ENCODE measurements around the gene OSBP2.
"Not testable (repeated sequence)": the region's sequence is repeated elsewhere in the genome, so short reads cannot be mapped to it uniquely, and the experiment has no call there.

The OSBP2 gene

DNA sequence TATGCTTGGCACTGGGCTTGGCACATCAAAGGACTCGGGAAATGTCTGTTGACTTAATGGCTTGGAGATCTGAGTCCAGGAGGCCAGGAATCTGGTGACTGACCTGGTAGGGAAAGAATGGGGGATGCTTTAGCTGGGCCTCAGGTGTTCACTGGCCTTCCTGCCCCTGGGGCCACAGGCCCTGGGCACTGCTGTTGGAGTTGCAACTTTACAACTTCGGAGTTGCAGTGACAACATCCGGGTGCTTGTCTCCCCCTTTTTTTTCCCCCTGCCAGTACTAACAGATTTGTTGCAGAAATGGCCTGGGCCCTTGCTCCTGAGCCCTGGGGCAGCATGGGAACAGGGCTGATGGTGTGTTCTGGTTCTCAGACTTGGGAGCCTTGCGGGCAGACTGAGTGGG is 23.8 kb downstream of the OSBP2 start:
- no peak for DNase-seq (ENCODE audit: low spot score)

DNA sequence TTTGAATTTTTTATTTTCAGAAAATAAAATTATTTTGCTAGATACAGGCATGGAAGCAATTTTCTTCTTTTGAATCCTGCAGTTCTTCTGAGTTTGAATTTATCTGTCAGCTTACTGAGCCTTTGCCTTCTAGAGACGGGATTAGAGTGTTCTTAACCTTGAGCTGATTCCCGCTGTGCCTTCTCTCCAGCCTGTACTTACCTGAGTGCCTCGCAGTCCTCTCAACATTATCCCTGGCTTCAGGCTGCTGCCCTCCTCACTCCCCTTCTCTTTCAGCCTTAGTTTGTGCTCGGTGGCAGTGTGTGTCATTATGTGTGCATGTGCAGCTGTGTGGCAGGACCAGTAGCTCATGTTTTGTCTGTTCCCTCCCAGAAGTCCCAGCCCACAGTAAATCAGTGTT is 24.3 kb downstream of the OSBP2 start:
- DNase-seq (ENCODE audit: low spot score): no peak

DNA sequence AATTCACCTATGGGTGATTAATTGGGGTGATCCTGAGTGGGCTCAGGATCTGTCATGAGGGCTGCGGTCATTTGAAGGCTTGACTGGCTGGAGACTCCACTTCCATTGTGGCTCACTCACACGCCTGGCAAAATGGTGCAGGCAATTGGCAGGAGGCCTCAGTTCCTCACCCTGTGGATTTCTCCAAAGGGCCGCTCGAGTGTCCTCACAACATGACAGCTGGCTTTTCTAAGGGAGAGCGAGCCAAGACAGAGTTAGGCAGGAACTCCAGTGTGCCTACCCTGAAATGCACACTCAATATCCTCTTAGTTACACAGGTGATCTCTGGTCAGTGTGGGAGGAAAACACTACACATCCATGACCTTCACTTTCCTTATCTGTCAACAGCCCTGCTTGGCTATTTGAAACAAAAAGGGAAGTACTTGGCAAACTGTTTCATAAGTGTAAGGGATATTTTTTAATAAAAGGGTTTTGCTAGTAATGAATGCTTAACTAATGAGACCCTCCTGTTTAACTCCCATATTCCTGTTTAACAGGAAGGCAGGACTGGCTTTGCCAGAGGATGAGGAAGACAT is 25.7 kb downstream of the OSBP2 start:
- DNase-seq (ENCODE audit: low spot score): no peak

DNA sequence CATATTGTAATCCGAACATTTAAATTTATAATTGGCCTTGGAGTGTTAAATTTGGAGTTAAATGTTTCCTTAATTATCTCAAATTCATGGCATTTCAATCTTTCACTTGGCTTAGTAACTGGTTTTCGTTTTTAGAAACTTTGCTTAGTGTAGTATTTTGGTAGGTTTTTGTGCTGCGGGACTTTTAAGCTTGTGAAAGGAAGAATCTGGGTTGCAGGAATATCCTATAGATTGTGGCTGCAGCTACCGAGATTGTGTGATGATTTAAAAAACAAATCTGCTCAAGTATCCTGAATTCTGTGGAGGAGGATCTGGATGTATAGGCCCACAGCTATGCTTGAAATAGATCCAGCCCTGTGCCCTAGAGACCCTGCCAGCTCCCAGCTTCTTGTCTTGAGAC is 27.1 kb downstream of the OSBP2 start:
- no peak for DNase-seq (ENCODE audit: low spot score)

DNA sequence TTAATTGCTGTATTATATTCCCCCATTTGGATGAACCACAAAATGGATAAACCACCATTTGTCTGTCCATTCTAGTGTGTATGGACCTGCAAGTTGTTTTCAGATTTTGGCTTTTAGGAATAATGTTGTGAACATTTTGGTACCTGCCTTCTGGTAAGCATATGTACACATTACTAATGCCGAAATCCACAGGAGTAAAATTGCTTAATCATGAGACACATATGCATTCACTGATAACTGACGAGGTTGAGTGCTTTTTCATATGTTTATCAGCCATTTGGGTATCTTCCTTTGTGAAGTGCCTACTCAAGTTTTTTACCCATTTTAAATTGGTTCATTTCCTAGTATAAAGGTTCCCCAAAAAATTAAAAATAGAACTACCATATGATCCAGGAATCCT is 34.2 kb downstream of the OSBP2 start:
- DNase-seq (ENCODE audit: low spot score): no peak

DNA sequence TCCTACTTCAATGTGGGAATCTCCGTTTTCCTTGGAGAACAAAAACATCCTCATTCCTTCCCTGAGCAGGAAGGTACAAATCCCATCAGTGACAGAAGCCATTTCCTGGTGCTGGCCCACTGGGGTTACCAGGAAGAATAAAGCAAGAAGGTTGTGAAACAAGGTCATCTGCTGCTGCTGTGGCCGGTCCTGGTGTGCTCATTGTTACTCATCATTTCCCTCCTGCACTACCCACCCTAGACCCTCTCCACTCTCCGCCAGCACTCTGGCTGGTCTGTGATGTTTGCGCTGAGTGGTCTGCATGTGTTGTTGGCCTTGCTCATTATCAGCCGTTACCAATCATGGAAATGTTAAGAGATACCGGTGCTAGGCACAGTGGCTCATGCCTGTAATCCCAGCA is 37.0 kb downstream of the OSBP2 start:
- no peak for DNase-seq (ENCODE audit: low spot score)

DNA sequence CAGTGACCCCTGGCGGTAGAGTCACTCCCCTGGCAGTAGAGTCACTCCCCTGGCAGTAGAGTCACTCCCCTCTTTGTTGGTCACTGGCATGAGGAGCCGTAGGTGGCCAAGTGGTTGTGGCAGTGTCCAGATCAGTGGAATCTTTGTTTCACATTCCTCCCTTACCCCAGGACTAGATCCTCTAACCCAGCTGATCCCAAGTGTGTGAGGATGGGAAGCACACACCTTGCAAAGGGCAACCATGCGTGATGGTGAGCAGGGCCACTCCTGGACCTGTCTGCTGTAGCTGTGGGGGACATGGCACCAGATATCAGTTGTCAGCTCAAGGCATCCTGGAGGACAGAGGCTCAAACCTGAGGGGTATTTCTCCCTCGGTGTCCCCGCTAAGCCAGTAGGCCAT is 37.8 kb downstream of the OSBP2 start:
- no peak for DNase-seq (ENCODE audit: low spot score)

DNA sequence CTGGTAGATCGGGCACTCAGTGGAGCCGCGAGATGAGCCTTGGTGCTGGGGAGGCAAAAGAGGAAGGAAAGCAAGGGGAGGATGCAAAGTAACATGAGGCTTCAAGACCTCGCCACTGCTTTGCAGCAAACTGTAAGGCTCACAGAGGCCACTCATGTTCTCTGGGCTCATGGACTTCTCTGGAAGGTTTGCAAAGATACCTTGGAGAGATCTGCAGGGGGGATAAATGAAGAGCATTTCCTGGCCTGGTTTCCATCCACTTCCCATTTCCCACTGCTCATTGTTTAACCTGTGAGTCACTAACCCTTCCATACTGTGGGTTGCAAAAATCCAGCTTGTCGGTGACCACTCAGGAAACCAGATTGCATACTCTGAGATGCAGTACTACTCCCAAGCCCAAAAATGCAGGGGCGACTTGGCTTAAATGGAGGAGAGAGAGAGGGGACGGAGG is 38.5 kb downstream of the OSBP2 start:
- no peak for DNase-seq (ENCODE audit: low spot score)

DNA sequence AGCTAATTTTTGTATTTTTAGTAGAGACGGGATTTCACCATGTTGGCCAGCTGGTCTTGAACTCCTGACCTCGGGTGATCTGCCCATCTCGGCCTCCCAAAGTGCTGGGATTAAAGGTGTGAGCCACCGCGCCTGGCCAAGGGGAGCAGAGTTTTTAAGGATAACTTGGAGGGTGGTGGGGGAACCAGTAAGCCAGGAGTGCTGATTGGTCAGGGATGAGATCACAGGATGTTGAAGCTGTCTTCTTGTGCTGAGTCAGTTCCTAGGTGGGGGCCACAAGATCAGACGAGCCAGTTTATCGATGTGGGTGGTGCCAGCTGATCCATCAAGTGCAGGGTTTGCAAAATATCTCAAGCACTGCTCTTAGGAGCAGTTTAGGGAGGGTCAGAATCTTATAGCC is 45.3 kb downstream of the OSBP2 start:
- not testable (repeated sequence) for DNase-seq (ENCODE audit: low spot score)

DNA sequence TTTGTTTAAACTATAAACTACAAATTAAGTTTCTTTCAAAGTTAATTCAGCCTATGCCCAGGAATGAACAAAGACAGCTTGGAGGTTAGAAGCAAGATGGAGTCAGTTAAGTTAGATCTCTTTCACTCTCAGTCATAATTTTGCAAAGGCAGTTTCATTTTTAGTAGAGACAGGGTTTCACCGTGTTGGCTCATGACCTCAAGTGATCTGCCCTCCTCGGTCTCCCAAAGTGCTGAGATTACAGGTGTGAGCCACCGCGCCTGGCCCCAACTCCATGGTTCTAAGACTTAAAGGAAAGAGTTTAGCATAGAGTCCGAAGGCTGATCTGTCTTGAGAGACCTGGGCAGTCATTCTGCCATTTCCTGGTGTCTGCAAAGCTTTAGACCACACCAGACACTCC is 45.8 kb downstream of the OSBP2 start:
- not testable (repeated sequence) for DNase-seq (ENCODE audit: low spot score)

DNA sequence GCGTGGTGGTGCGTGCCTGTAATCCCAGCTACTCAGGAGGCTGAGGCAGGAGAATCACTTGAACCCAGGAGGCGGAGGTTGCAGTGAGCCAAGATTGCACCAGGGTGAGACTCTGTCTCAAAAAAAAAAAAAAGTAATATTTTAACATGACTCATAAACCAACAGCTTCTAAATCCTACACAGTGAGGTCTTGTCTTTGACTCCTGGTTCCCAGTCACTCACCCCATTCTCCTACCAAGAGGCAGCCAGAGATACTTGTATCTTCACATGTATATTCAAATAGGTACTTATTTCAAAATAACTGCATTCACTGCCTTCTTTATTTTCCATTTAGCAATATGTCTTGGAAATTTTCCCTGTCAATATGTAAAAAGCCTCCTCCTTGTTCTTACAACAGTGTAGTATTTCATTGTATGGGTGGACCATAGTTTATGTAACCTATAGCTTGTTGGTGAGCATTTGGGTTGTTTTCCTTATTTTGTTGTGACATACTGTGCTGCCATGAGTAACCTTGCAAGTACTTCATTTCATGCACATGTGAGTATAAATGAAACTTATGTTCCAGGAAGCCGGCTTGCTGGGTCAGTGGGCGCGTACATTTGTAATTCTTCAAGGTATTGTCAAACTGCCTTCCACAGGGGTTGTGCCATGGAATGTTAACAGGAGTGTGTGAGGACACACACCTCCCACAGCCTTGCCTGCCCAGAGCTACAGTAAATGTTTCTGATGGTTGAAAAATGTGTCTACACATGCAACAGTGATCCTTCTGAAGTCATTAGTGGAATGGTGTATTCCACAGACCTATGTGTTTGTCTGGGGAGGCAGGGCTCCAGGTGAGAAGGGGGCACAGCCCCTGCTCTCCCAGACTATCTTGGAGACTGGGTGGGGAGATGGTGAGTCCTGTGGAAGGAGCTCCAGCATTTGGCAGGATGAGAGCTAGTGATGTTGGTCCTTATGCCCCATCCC is 47.9 kb downstream of the OSBP2 start:
- DNase-seq (ENCODE audit: low spot score): no peak

DNA sequence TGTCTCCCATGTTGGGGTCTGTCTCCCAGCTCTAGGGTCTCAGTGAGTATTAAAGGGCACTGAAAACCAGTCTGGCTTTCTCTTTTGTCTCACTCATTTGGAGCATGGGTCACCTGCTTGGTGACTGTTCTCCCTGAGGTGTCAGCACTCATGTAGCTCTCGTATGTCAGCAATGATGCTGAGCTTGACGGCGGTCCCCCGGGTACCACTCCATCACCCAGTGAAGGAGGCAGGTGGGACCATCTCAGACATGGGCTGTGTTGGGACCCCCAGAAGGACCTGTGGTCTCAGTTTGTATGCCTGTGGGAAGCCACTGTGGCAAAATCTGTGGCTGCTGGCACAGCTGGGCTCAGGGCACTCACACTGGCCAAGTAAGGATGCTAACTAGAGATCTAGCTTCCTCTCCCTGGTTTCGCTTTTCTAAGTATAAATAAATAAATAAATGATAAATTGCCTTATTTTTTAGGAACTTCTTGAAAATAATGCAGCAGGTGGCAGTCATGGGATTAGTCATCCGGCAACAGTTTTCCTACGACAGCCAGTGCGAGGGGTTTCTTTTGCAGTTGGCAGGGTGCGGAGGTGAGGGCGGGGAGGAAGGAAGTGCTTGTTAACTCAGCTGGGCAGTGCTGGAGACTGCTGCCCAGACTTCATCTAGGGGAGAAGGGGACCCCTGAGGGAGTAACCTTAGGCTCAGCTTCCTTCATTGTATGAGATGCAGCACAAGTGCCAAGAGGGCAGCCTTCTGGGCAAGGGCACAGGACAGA is 48.8 kb downstream of the OSBP2 start:
- no peak for DNase-seq (ENCODE audit: low spot score)

DNA sequence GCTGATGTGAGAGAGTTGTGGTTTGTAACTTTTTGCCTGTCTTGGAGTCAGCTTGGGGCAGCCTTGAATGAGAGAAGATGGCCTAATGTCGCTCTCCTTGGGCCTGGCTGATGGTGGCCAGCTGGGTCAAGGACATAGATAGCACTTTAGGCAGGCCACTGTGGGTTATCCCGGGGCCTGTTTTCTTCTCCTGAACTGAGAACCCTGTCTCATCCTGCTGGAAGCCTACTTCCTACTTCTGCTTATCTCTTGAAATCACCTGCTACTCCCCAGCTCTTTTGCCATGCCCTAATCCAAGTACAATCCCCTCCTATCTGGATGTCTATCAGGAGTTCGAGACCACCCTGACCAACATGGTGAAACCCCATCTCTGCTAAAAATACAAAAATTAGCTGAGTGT is 49.5 kb downstream of the OSBP2 start:
- no peak for DNase-seq (ENCODE audit: low spot score)

DNA sequence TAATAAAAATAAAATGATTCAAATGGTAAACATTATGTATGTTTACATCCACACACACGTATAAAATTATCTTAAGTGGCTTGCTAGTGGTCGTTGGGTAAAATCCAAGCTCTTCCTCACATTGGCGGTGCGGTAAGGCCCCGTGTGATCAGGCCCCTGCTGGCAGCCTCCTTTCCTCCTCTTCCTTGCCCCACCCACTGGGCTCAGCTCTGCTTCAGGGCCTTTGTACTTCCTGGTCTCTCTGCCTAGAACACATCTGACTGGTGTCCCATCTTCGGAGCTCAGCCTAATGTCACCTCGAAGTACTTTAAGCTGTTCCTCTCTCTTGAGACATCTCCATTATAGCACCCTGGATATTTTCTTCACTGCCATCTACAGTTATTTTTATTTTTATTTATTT is 52.8 kb downstream of the OSBP2 start:
- no peak for DNase-seq (ENCODE audit: low spot score)

DNA sequence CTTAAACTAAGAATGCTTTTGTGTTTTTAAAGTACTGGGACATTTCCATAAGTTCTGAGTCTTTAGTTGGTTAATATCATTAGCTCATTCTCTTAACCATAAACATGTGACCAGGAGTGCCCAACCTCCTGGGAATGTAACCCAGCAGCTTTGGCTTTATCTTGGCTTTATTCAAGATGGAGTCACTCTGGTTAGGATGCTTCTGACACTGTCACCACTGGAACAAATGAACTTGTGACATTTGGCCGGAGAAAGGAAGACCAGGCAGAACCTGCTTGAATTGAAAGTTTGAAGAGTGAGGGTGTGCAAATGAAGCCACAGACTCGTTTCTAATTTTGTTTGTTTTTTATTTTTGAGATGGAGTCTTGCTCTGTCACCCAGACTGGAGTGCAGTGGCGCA is 54.6 kb downstream of the OSBP2 start:
- DNase-seq (ENCODE audit: low spot score): no peak

DNA sequence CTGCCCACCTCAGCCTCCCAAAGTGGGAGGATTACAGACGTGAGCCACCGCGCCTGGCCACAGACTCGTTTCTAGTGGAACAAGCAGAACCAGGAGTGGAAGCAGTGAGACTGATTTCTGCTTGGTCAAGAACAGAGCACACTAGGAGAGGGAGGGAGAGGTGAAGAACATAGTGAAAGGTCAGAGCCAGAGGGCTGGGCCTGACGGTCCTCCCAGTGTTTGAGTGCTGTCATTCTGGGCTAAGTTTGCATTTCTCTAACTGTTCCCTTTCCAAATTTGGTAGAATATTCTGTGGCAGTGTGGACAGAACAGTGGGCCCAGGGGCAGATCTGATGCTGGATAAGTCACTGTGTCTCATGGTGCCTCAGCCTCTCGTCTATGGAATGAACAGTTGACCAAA is 55.2 kb downstream of the OSBP2 start:
- no peak for DNase-seq (ENCODE audit: low spot score)

DNA sequence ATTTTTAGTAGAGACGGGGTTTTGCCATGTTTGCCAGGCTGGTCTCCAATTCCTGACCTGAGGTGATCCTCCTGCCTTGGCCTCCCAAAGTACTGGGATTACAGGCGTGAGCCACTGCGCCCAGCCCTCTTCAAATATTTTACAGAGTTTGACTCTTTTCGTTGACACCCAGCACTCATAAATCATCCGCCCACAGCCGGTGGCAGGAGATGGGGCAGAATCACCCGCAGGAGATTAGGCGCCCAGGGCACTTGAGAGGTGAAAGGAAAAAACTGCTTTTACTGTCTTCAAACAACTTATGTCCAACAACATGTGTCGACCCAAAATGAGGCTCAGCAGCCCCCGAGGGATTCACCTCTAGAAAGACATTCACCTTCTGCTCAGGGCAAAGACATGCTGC is 56.9 kb downstream of the OSBP2 start:
- no peak for DNase-seq (ENCODE audit: low spot score)

DNA sequence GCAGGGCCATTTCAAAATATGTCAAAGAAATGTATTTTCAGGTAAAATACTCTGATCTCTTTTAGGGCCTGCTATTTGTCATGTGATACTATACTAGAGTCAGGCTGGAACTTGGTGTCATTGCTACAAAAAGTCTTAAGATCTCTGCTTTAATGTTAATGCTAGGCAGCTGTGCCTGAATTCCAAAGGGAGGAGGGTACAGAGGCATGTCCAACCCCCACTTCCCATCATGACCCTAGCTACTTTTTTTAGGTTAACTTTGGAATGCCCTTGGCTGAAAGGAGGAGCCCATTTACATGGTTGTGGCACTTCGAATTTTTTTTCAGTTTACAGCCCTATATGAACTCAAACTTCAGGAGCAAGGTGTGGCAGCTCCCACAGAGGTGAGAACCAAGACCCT is 58.1 kb downstream of the OSBP2 start:
- DNase-seq (ENCODE audit: low spot score): no peak

DNA sequence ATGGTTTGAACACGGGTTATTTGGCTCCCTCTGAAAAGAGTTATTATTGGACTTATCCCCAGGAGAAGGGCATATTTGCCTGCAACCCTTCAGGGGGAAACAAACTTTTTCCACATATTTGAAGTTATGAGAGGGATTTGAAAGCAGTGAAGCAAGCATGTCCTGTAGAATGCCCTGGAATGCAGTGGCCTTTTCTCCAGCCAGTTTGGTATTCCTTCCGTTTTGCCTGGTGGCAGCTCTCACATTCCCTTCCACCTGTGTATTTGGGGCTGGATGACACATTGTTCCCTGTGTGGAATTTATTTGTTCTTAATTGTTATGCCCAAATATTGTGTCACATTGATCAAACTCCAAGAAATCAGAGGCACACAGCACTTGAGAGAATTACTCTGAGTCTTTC is 59.0 kb downstream of the OSBP2 start:
- no peak for DNase-seq (ENCODE audit: low spot score)

DNA sequence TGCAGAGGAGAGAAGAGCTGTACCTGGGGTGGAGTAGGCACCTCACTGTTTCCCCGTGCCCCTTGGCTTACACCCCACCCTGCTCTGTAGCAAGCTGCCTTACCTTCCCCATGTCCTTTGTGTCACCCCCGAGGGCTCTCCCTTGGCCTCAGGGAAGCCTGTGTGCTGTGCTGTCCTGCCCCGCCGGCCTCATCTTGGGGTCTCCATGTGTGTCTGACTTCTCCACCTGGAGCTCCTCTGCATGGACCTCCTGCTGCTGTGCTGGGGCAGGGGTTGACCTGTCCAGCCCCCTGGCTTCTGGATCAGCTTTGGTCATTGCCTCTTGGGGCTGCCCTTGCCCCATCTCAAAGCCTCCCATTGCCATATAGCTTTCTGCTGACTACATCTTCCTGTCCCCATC is 59.8 kb downstream of the OSBP2 start:
- no peak for DNase-seq (ENCODE audit: low spot score)

DNA sequence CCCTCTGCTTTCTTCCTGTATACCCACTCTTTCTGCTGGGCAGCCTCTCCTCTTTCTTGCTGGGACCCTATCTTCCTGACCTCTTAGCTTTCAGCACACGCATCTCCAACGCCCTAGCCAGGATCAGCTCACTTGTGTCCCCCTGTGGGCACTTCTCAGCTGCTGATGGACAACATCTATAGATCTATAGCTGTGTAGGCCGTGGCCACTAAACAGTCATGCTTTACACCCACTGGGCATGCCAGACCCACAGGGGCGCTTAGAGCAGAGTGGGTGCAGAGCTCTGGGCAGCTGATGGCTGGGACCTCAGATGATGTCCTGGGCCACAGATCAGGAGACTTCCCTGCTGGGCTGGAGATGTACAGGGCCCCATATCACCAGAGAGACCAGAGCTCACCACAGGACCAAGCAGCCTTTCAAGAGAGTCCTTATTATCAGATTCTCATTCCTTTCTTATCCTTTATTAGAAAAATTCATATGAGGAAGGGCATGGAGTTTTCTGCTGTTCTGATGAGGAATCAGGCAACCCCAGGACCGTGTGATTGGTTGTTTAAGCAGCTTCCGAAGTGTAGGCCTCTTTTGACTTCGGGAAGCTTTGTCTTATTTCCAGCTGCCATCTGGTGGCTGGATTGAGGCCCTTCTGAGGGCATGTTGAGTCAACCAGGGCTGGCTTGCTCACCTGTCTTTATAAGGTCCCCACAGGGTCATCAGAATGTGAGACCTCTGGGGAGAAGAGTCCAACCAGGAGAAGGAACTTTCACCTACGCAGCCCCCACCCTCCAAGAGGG is 60.5 kb downstream of the OSBP2 start:
- peak; percentile 18 for DNase-seq (ENCODE audit: low spot score)

DNA sequence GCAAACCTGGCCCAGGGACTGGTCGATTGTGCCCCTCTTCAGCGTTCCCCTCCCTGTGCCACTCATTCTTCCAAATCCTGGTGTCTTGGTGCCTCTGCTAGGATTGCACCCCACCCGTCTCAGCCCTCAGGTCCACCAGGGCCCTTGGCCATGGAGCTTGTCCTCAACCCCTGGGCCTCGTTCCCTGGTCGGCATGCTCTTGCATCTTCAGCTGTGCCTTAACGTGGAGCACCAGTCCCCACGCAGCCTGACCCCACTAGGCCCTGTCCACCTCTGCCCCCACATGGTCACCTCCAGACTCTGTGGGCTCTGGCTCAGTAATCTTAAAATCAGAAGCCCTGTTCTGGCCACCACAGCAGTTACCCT is 61.1 kb downstream of the OSBP2 start:
- no peak for DNase-seq (ENCODE audit: low spot score)

Measured in germinal center (tissue), 1 donor.